Measurements from ENCODE around the gene HSD11B2.

HSD11B2 gene

DNA sequence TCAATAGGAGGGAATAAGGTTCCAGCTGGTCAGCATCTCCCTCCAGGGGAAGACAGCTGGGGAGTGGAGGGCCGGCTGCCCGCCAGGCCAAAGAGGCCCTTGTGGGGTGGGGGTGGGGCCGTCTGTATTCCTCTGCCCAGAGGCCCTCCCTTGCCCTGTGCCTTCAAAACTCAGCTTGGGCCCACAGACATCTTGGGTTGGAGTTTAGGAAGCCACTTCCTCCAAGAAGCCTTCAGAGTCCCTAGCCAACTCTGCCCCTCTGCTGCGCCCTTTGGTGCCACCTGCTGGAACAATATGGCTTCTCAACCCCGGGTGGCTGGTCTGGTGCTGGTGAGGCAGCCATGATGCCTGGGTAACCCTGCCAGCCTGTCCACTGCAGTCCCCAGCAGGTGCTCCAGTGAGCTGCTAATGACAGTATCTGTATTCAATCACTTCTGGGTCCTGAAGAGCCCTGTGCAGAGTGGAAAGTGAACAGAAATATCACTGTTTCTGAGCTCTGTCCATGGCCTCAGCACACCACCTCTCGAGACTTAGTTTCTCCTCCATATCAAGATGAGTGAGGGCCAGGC is 16.7 kb downstream of the HSD11B2 start (continued):
- no peak for TF ChIP-seq RBAK (tag by site-specific recombination; IDR thresholded peaks at IDR 0.05)
- TF ChIP-seq, protein P1, sequence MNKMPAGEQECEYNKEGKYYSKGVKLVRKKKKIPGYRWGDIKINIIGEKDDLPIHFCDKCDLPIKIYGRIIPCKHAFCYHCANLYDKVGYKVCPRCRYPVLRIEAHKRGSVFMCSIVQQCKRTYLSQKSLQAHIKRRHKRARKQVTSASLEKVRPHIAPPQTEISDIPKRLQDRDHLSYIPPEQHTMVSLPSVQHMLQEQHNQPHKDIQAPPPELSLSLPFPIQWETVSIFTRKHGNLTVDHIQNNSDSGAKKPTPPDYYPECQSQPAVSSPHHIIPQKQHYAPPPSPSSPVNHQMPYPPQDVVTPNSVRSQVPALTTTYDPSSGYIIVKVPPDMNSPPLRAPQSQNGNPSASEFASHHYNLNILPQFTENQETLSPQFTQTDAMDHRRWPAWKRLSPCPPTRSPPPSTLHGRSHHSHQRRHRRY (tag by site-specific recombination; IDR thresholded peaks at IDR 0.05): no peak
- no peak for TF ChIP-seq ZNF561 (tag by site-specific recombination; IDR thresholded peaks at IDR 0.05; ENCODE audit: borderline replicate concordance)
- no peak for TF ChIP-seq REPIN1 (tag by site-specific recombination; IDR thresholded peaks at IDR 0.05; ENCODE audit: low read depth)
- no peak for TF ChIP-seq YY1 (tag by site-specific recombination; IDR thresholded peaks at IDR 0.05)
- TF ChIP-seq TRIM28 (IDR thresholded peaks at IDR 0.05; ENCODE audit: borderline replicate concordance, low read length): no peak
- no peak for TF ChIP-seq ZNF610 (tag by site-specific recombination; IDR thresholded peaks at IDR 0.05; ENCODE audit: borderline replicate concordance)
- TF ChIP-seq, protein P2, sequence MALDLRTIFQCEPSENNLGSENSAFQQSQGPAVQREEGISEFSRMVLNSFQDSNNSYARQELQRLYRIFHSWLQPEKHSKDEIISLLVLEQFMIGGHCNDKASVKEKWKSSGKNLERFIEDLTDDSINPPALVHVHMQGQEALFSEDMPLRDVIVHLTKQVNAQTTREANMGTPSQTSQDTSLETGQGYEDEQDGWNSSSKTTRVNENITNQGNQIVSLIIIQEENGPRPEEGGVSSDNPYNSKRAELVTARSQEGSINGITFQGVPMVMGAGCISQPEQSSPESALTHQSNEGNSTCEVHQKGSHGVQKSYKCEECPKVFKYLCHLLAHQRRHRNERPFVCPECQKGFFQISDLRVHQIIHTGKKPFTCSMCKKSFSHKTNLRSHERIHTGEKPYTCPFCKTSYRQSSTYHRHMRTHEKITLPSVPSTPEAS (tag by site-specific recombination; IDR thresholded peaks at IDR 0.05): no peak
- TF ChIP-seq HOXA7 (CRISPR knock-in tag; IDR thresholded peaks at IDR 0.05; ENCODE audit: borderline replicate concordance): no peak
- no peak for TF ChIP-seq SP7 (tag by site-specific recombination; IDR thresholded peaks at IDR 0.05)
- no peak for TF ChIP-seq ZSCAN30 (tag by site-specific recombination; IDR thresholded peaks at IDR 0.05)

DNA sequence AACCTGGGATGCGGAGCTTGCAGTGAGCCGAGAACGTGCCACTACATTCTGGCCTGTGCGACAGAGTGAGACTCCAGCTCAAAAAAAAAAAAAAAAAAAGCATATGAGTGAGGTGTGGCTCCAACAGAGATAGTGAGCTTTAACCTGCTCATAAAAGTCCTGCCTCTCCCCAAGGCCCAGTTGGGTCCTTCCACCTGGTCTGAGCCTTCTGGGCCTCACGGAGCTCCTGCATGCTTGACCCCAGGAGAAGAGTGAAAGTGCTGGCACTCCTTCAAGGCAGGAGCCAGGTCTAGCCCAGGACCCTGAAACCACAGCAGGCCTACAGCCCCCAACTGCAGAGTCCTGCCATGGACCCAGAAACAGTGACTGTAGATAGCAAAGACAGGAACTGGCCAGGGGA is 17.7 kb downstream of the HSD11B2 start:
- POLR2A ChIA-PET: no interaction called here
- CTCF ChIA-PET: interaction anchor here (0.8 to 3.7 kb wide), 3 partner anchors 21 to 75 kb away, joined by 3 to 31 read pairs (median 7); no protein-coding TSS in a partner anchor
- TF ChIP-seq PRDM1 (tag by site-specific recombination; IDR thresholded peaks at IDR 0.05) (no peak), MZF1 (tag by site-specific recombination; IDR thresholded peaks at IDR 0.05; ENCODE audit: borderline replicate concordance) (no peak), ZNF530 (tag by site-specific recombination; IDR thresholded peaks at IDR 0.05; ENCODE audit: low read depth) (no peak), ZNF324 (tag by site-specific recombination; IDR thresholded peaks at IDR 0.05) (no peak), ZNF211 (tag by site-specific recombination; IDR thresholded peaks at IDR 0.05; ENCODE audit: low read depth) (no peak), ZNF391 (tag by site-specific recombination; IDR thresholded peaks at IDR 0.05; ENCODE audit: borderline replicate concordance, low read depth) (no peak), OVOL3 (tag by site-specific recombination; IDR thresholded peaks at IDR 0.05) (no peak), ZNF548 (tag by site-specific recombination; IDR thresholded peaks at IDR 0.05) (no peak)
- TF ChIP-seq, protein P3, sequence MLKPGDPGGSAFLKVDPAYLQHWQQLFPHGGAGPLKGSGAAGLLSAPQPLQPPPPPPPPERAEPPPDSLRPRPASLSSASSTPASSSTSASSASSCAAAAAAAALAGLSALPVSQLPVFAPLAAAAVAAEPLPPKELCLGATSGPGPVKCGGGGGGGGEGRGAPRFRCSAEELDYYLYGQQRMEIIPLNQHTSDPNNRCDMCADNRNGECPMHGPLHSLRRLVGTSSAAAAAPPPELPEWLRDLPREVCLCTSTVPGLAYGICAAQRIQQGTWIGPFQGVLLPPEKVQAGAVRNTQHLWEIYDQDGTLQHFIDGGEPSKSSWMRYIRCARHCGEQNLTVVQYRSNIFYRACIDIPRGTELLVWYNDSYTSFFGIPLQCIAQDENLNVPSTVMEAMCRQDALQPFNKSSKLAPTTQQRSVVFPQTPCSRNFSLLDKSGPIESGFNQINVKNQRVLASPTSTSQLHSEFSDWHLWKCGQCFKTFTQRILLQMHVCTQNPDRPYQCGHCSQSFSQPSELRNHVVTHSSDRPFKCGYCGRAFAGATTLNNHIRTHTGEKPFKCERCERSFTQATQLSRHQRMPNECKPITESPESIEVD (tag by site-specific recombination; IDR thresholded peaks at IDR 0.05): no peak
- TF ChIP-seq, protein P4, sequence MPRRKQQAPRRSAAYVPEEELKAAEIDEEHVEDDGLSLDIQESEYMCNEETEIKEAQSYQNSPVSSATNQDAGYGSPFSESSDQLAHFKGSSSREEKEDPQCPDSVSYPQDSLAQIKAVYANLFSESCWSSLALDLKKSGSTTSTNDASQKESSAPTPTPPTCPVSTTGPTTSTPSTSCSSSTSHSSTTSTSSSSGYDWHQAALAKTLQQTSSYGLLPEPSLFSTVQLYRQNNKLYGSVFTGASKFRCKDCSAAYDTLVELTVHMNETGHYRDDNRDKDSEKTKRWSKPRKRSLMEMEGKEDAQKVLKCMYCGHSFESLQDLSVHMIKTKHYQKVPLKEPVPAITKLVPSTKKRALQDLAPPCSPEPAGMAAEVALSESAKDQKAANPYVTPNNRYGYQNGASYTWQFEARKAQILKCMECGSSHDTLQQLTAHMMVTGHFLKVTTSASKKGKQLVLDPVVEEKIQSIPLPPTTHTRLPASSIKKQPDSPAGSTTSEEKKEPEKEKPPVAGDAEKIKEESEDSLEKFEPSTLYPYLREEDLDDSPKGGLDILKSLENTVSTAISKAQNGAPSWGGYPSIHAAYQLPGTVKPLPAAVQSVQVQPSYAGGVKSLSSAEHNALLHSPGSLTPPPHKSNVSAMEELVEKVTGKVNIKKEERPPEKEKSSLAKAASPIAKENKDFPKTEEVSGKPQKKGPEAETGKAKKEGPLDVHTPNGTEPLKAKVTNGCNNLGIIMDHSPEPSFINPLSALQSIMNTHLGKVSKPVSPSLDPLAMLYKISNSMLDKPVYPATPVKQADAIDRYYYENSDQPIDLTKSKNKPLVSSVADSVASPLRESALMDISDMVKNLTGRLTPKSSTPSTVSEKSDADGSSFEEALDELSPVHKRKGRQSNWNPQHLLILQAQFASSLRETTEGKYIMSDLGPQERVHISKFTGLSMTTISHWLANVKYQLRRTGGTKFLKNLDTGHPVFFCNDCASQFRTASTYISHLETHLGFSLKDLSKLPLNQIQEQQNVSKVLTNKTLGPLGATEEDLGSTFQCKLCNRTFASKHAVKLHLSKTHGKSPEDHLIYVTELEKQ (tag by site-specific recombination; IDR thresholded peaks at IDR 0.05; ENCODE audit: borderline replicate concordance): no peak
- TF ChIP-seq, protein P5, sequence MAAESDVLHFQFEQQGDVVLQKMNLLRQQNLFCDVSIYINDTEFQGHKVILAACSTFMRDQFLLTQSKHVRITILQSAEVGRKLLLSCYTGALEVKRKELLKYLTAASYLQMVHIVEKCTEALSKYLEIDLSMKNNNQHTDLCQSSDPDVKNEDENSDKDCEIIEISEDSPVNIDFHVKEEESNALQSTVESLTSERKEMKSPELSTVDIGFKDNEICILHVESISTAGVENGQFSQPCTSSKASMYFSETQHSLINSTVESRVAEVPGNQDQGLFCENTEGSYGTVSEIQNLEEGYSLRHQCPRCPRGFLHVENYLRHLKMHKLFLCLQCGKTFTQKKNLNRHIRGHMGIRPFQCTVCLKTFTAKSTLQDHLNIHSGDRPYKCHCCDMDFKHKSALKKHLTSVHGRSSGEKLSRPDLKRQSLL (tag by site-specific recombination; IDR thresholded peaks at IDR 0.05): no peak
- TF ChIP-seq, protein P6, sequence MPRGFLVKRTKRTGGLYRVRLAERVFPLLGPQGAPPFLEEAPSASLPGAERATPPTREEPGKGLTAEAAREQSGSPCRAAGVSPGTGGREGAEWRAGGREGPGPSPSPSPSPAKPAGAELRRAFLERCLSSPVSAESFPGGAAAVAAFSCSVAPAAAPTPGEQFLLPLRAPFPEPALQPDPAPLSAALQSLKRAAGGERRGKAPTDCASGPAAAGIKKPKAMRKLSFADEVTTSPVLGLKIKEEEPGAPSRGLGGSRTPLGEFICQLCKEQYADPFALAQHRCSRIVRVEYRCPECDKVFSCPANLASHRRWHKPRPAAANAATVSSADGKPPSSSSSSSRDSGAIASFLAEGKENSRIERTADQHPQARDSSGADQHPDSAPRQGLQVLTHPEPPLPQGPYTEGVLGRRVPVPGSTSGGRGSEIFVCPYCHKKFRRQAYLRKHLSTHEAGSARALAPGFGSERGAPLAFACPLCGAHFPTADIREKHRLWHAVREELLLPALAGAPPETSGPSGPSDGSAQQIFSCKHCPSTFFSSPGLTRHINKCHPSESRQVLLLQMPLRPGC (tag by site-specific recombination; IDR thresholded peaks at IDR 0.05): no peak
- H3K4me3 ChIP-seq (ENCODE audit: low read depth, low read length): no peak overlapping the region
- no peaks in the 10 kb centered on the region for H3K4me1 ChIP-seq (ENCODE audit: control insufficient read depth, insufficient read depth, low read length)
- peaks cover 0 to 83% of the 10 kb centered on the region in 2 experiments; a peak in 1 of 3 replicates for H3K36me3 ChIP-seq (ENCODE audit: control insufficient read depth in 2 of 2, insufficient read depth in 1 of 2, low read length in 2 of 2)
- no peak overlapping the region for H3K27ac ChIP-seq (ENCODE audit: extremely low read depth, low read depth, low read length)
- H3K9me3 ChIP-seq (ENCODE audit: control insufficient read depth, insufficient read depth, low read depth, low read length): no peaks in the 10 kb centered on the region

Measured in HEK293 (cell line).